ENCODE results near the gene ARL8A.
A peak's percentile ranks its signal among the peaks of the same experiment; 100 is the strongest.

DNA sequence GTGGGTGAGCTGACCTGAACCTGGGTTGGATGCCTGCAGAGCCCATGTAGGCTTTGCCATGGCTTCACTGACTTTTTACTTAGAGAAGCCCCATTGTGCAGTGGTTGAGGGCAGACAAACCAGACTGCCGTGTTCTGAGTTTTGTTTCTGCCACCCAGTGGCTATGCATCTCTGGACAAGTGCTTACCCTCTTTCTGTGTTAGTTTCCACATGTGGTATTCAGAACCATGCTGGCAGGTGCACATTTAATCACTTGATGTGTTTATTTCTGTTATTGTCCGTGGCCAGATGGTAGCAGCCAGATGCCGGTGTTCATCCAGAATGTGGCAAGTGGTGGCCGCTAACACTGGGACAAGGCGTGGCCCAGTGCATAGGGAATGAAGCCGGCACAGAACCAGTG is 26.2 kb upstream of the ARL8A start:
- TF ChIP-seq, protein P1, sequence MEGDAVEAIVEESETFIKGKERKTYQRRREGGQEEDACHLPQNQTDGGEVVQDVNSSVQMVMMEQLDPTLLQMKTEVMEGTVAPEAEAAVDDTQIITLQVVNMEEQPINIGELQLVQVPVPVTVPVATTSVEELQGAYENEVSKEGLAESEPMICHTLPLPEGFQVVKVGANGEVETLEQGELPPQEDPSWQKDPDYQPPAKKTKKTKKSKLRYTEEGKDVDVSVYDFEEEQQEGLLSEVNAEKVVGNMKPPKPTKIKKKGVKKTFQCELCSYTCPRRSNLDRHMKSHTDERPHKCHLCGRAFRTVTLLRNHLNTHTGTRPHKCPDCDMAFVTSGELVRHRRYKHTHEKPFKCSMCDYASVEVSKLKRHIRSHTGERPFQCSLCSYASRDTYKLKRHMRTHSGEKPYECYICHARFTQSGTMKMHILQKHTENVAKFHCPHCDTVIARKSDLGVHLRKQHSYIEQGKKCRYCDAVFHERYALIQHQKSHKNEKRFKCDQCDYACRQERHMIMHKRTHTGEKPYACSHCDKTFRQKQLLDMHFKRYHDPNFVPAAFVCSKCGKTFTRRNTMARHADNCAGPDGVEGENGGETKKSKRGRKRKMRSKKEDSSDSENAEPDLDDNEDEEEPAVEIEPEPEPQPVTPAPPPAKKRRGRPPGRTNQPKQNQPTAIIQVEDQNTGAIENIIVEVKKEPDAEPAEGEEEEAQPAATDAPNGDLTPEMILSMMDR (conservative IDR thresholded peaks at IDR 0.05; ENCODE audit: low read length): peak; percentile 53
- no peak for TF ChIP-seq EZH2phosphoT487 (IDR thresholded peaks at IDR 0.05; ENCODE audit: borderline replicate concordance, low read depth, low read length)
